DOHH2 (cell line): ENCODE data around the gene KIAA1671.

Experiments used
- CTCF ChIP-seq: fragments of 200-600 bp; sonication (generic); IDR thresholded peaks from one replicate; pipeline ENCODE4 v1.5.1; 2014; ENCODE audit warnings: antibody characterized with exemption, mild to moderate bottlenecking, low read depth, low read length; ENCODE audit not compliant: poor library complexity, severe bottlenecking
- EZH2phosphoT487 ChIP-seq: fragments of 200-600 bp; sonication (generic); IDR thresholded peaks from 2 replicates; pipeline ENCODE4 v1.6.1; 2017; ENCODE audit warnings: borderline replicate concordance, mild to moderate bottlenecking, antibody characterized with exemption, low read length, moderate library complexity, mixed read lengths

GRCh38 chr22:25162561-25162960 is 210.0 kb downstream of the KIAA1671 start:
- TF ChIP-seq CTCF (no peak), EZH2phosphoT487 (no peak)
